HepG2 (cell line): ENCODE measurements around the gene SDK2. TPM values are rescaled to one million over a fixed set of nuclear protein-coding genes. Genes with fewer than 3 reads are reported as not detected.

Source experiments
- ATAC-seq: fragments of 200-7000 bp; cut with Tn5 transposase; 3 replicates; pipeline ENCODE4 v1.9.1; 2020; ENCODE audit warnings: mild to moderate bottlenecking, moderate library complexity
- BruUV-seq: library from RNA; stranded (reverse); fragments of 400-500 nt; replicated peaks from 2 replicates; lab custom pipeline; 2021; lab: Mats Ljungman, UMichigan
- CTCF ChIA-PET: fragments of 300-600 bp; formaldehyde crosslinking; extraction: SDS; loops from one replicate; lab custom pipeline; 2021; ENCODE audit warnings: low total read pairs, inconsistent platforms, low intra/inter-chr PET ratio; lab: Yijun Ruan, JAX
- POLR2A ChIA-PET: fragments of 350-600 bp; sonication (Branson Sonifier 250); formaldehyde crosslinking; loops from one replicate; lab custom pipeline; 2020; ENCODE audit warnings: antibody characterized with exemption, inconsistent platforms; lab: Yijun Ruan, JAX
- DNase-seq: peaks from one replicate; pipeline ENCODE4 v3.0.0-alpha.2; 2015; ENCODE audit warnings: low spot score
- FAIRE-seq: peaks from 3 replicates; lab custom pipeline; 2011; peaks lifted over from hg19 to GRCh38; lab: Jason Lieb, UNC
- H2AFZ ChIP-seq: one replicate; pipeline ENCODE4 v1.6.1; 2011; ENCODE audit warnings: low read length, inconsistent platforms
- H3K27ac ChIP-seq: fragments of 300-600 bp; 3 replicates; pipeline ENCODE4 v1.8.0; 2011; ENCODE audit warnings: mixed run types, mild to moderate bottlenecking, mixed read lengths, low read length, inconsistent platforms; ENCODE audit not compliant: insufficient read depth; ENCODE audit errors: extremely low read length
- H3K27me3 ChIP-seq, 2 experiments: fragments of 200-600 bp in 1 of 2; 2 replicates in 1 of 2; 3 replicates in 1 of 2; pipeline versions ENCODE4 v1.6.0 to v1.8.0; 2011; ENCODE audit warnings: low read length in 2 of 2, mild to moderate bottlenecking in 2 of 2, moderate library complexity in 2 of 2, inconsistent platforms in 1 of 2; ENCODE audit not compliant: insufficient read depth in 2 of 2, control insufficient read depth in 1 of 2
- H3K36me3 ChIP-seq, 2 experiments: fragments of 200-600 bp in 1 of 2; replicated peaks in 1 of 2; 2 replicates in 1 of 2; 3 replicates in 1 of 2; pipeline versions ENCODE4 v1.5.1 to v1.8.0; 2011; ENCODE audit warnings: low read length in 2 of 2, inconsistent platforms in 1 of 2; ENCODE audit not compliant: insufficient read depth in 2 of 2, control insufficient read depth in 1 of 2
- H3K4me1 ChIP-seq: 2 replicates; pipeline ENCODE4 v1.5.1; 2012; ENCODE audit warnings: low read length, inconsistent platforms; ENCODE audit not compliant: insufficient read depth
- H3K4me2 ChIP-seq: 2 replicates; pipeline ENCODE4 v1.6.0; 2011; ENCODE audit warnings: low read depth, low read length, inconsistent platforms
- H3K4me3 ChIP-seq, 3 experiments: fragments of 200-600 bp in 1 of 3; sonication (generic), shearing (Covaris generic) in 1 of 3; replicated peaks in 1 of 3; 2 replicates each; pipeline ENCODE4 v1.5.1; 2011 to 2016; ENCODE audit warnings: low read length in 3 of 3, inconsistent platforms in 2 of 3, low read depth in 2 of 3, mild to moderate bottlenecking in 2 of 3, control low read depth in 1 of 3, mixed read lengths in 1 of 3; ENCODE audit not compliant: insufficient read depth in 1 of 3
- H3K79me2 ChIP-seq: one replicate; pipeline ENCODE4 v1.6.1; 2011; ENCODE audit warnings: low read length, inconsistent platforms; ENCODE audit not compliant: insufficient read depth
- H3K9ac ChIP-seq: 2 replicates; pipeline ENCODE4 v1.6.0; 2011; ENCODE audit warnings: mild to moderate bottlenecking, low read depth, low read length, inconsistent platforms; ENCODE audit not compliant: insufficient read depth
- H3K9me3 ChIP-seq: 2 replicates; pipeline ENCODE4 v1.5.1; 2012; ENCODE audit warnings: mild to moderate bottlenecking, low read length
- H4K20me1 ChIP-seq: 2 replicates; pipeline ENCODE4 v1.6.0; 2011; ENCODE audit warnings: inconsistent platforms, mild to moderate bottlenecking, low read length, moderate library complexity; ENCODE audit not compliant: insufficient read depth
- CBX5 ChIP-seq: sonication (generic); formaldehyde crosslinking; IDR thresholded peaks from 2 replicates; pipeline ENCODE4 v1.4.0; 2020; ENCODE audit warnings: missing genetic modification reagents, borderline replicate concordance
- DPF2 ChIP-seq: sonication (generic); formaldehyde crosslinking; IDR thresholded peaks from 2 replicates; pipeline ENCODE4 v1.4.0; 2020; ENCODE audit warnings: mild to moderate bottlenecking, low read depth, missing genetic modification reagents, borderline replicate concordance
- FOXP1 ChIP-seq, 2 experiments: fragments of 450-650 bp in 1 of 2; IDR thresholded peaks; 2 replicates each; pipeline ENCODE4 v1.6.1; 2017 to 2018; ENCODE audit warnings: antibody characterized with exemption in 1 of 2
- KLF15 ChIP-seq: sonication (generic); formaldehyde crosslinking; IDR thresholded peaks from 2 replicates; pipeline ENCODE4 v1.8.1; 2023; ENCODE audit warnings: borderline replicate concordance, mild to moderate bottlenecking, inconsistent platforms, missing genetic modification reagents, mixed read lengths
- LRRFIP1 ChIP-seq: sonication (generic); formaldehyde crosslinking; conservative IDR thresholded peaks from 2 replicates; pipeline ENCODE4 v1.4.0; 2020; ENCODE audit warnings: missing genetic modification reagents
- MAFF ChIP-seq: IDR thresholded peaks from 2 replicates; pipeline ENCODE4 v1.6.1; 2011; ENCODE audit warnings: low read depth, low read length, improper control_type of control experiment
- MAFK ChIP-seq, 2 experiments: IDR thresholded peaks in 1 of 2; conservative IDR thresholded peaks in 1 of 2; 2 replicates each; pipeline ENCODE4 v1.6.1; 2011; ENCODE audit warnings: improper control_type of control experiment in 2 of 2, low read length in 2 of 2
- MTA1 ChIP-seq: sonication (generic); formaldehyde crosslinking; IDR thresholded peaks from 2 replicates; pipeline ENCODE4 v1.4.0; 2020; ENCODE audit warnings: missing genetic modification reagents, mild to moderate bottlenecking, borderline replicate concordance
- TMF1 ChIP-seq: sonication (generic); formaldehyde crosslinking; IDR thresholded peaks from 2 replicates; pipeline ENCODE4 v1.8.1; 2022; ENCODE audit warnings: low read depth, missing genetic modification reagents
- ZFP1 ChIP-seq: IDR thresholded peaks from 2 replicates; pipeline ENCODE4 v1.6.1; 2016
- ZNF10 ChIP-seq: sonication (generic); formaldehyde crosslinking; IDR thresholded peaks from 2 replicates; pipeline ENCODE4 v1.4.0; 2020; ENCODE audit warnings: mild to moderate bottlenecking, low read depth, missing genetic modification reagents, borderline replicate concordance
- ZNF674 ChIP-seq: sonication (generic); formaldehyde crosslinking; IDR thresholded peaks from 2 replicates; pipeline ENCODE4 v1.5.0; 2020; ENCODE audit warnings: low read depth, mild to moderate bottlenecking, missing genetic modification reagents
- WGBS: methylation state at CpG from one replicate; pipeline ENCODE4 v1.1.6; 2017; ENCODE audit warnings: low lambda C conversion rate; 5-methylcytosine and 5-hydroxymethylcytosine counted together
- in situ Hi-C: cut with HindIII; loops from 2 replicates; pipeline ENCODE4 v1.10.0; 2017; ENCODE audit warnings: low pct_unique_long_range_greater_than_20kb; ENCODE audit not compliant: extremely low pct_ligation_motif_present
- intact Hi-C: fragments of 100-400 bp; cut with micrococcal nuclease; formaldehyde crosslinking; loops from one replicate; pipeline ENCODE4 v1.10.0; 2022; ENCODE audit not compliant: unreplicated experiment
- polyA plus RNA-seq, 8 experiments: library from polyadenylated mRNA; depleted of rRNA in 3 of 8; stranded (reverse) in 7 of 8; unstranded in 1 of 8; fragments of >200 nt; fragmentation: Illumina TruSeq in 4 of 8; extraction: Trizol in 4 of 8; gene quantifications; 2 replicates each; pipeline versions ENCODE4 v1.2.1 to v1.2.3, GENCODE V29; 2011 to 2016; ENCODE audit warnings: low read depth in 4 of 8, missing spikeins in 1 of 8, mixed read lengths in 1 of 8; ENCODE audit not compliant: insufficient read depth in 1 of 8
- total RNA-seq, 5 experiments: library from RNA; depleted of rRNA; stranded (reverse); fragments of >200 nt; fragmentation: Illumina TruSeq; extraction: Trizol; gene quantifications; 2 replicates each; pipeline ENCODE4 v1.2.3, GENCODE V29; 2016; ENCODE audit warnings: low read depth in 1 of 5
- TF ChIP-seq, protein P1 (sequence below): IDR thresholded peaks from 2 replicates; pipeline ENCODE4 v1.6.1; 2012; ENCODE audit warnings: inconsistent platforms

Gene SDK2
- total and polyA plus RNA-seq, 2 of the 13 experiments (the other 11 are each of a cell fraction or from before 2014, with no cell fraction given), result not detected

DNA sequence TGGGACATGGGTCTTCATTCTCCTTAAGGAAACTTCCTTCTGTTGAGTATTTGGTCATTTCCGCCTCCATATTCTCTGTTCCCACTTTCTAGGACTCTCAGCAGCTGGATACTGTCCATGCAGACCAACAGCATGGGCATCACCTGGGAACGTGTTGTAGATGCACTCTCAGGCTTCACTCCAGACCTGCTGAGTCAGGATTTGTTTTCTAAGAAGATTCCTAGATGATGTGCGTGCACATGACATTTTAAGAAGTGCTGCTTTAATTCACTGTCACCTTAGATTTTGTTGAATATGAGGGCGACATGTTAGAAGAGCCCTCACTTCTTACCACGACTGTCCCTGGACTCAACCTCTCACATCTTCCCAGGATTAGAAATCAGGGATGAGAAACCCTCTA lies 10.0 kb upstream of the SDK2 start:
- ATAC-seq, result no peak

DNA sequence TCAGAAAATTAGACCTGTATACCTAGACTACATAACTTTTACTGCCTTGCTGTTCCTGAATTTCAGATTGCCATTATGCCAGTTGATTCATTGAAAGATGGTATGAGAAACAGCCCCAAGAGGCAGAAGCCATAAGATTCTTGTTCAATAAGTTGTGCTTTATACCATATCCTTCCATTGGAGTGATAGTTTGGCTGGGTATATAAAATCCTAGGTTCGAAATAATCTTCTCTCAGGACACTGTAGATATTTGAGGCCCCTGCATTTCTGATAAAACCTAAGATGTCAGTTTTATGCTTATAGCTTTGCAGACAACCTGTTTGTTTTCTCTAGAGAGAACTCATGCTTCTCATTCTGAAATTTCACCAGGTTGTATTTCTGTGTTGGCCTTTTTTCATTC lies 9.6 kb upstream of the SDK2 start:
- no peaks in the 10 kb centered on the region for H4K20me1 ChIP-seq
- no peak overlapping the region for H3K9ac ChIP-seq
- H3K27ac ChIP-seq, result no peak overlapping the region
- ChIA-PET POLR2A (no interaction called here), CTCF (no interaction called here)
- H3K79me2 ChIP-seq, result no peaks in the 10 kb centered on the region
- ATAC-seq (no peak), FAIRE-seq (no peak), DNase-seq (no peak)
- no peaks in the 10 kb centered on the region for H3K4me1 ChIP-seq
- H2AFZ ChIP-seq, result no peak overlapping the region
- peaks cover 21% of the 10 kb centered on the region for H3K9me3 ChIP-seq
- 0% methylated on average over 1 of the region's 1 CpG for WGBS
- H3K4me2 ChIP-seq, result no peak overlapping the region
- H3K36me3 ChIP-seq, result no peaks in the 10 kb centered on the region
- no peak overlapping the region for H3K4me3 ChIP-seq
- TF ChIP-seq LRRFIP1 (CRISPR knock-in tag) (no peak), DPF2 (no peak), ZFP1 (CRISPR knock-in tag) (peak; percentile 70; the same call in 1 of the 2 replicates)
- H3K27me3 ChIP-seq, result peaks cover 0 to 11% of the 10 kb centered on the region in 2 experiments; a peak in 2 of 5 replicates
- intact Hi-C loops (loop anchor here (5.0 to 10.0 kb wide), 2 partner anchors 61 to 303 kb away; no protein-coding TSS in a partner anchor), in situ Hi-C loops (no loop called here)
- no TSS peak for BruUV-seq

More for the DNA sequence above, 10.0 kb upstream of the SDK2 start:
- H3K36me3 ChIP-seq, result no peaks in the 10 kb centered on the region
- POLR2A ChIA-PET, result no interaction called here
- in situ Hi-C loops, result no loop called here
- no peaks in the 10 kb centered on the region for H3K4me1 ChIP-seq
- WGBS, result 1% methylated on average over 5 of the region's 5 CpGs
- CTCF ChIA-PET, result no interaction called here
- DNase-seq, result no peak
- BruUV-seq, result no TSS peak
- intact Hi-C loops, result loop anchor here (5.0 to 10.0 kb wide), 2 partner anchors 61 to 303 kb away; no protein-coding TSS in a partner anchor
- H3K79me2 ChIP-seq, result no peaks in the 10 kb centered on the region
- H3K27me3 ChIP-seq, result peaks cover 0 to 7% of the 10 kb centered on the region in 2 experiments; a peak in 2 of 5 replicates
- no peak for FAIRE-seq
- H3K9me3 ChIP-seq, result peaks cover 21% of the 10 kb centered on the region
- TF ChIP-seq FOXP1 (IDR thresholded peaks at IDR 0.05), result no peak
- no peak for TF ChIP-seq FOXP1 (CRISPR knock-in tag; IDR thresholded peaks at IDR 0.05)
- TF ChIP-seq ZNF10 (CRISPR knock-in tag), result no peak
- TF ChIP-seq CBX5 (CRISPR knock-in tag), result no peak
- TF ChIP-seq KLF15 (CRISPR knock-in tag), result no peak
- TF ChIP-seq ZNF674 (CRISPR knock-in tag), result no peak
- no peak for TF ChIP-seq MTA1 (CRISPR knock-in tag)
- peak; percentile 19 to 59; a peak in 1 of 4 replicates for TF ChIP-seq MAFK (conservative IDR thresholded peaks at IDR 0.05 in 1 of 2, IDR thresholded peaks at IDR 0.05 in 1 of 2; ENCODE audit: low read length in 2 of 2)
- TF ChIP-seq, protein P1, sequence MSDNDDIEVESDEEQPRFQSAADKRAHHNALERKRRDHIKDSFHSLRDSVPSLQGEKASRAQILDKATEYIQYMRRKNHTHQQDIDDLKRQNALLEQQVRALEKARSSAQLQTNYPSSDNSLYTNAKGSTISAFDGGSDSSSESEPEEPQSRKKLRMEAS, result no peak
- TF ChIP-seq MAFF, result peak; percentile 43
- TF ChIP-seq TMF1 (CRISPR knock-in tag), result no peak
- TF ChIP-seq, all 625 proteins: peak for 2
- H3K4me2 ChIP-seq, result no peak overlapping the region
- H3K9ac ChIP-seq, result no peak overlapping the region
- no peak overlapping the region for H2AFZ ChIP-seq
- H4K20me1 ChIP-seq, result no peaks in the 10 kb centered on the region
- H3K4me3 ChIP-seq, result no peak overlapping the region
- no peak overlapping the region for H3K27ac ChIP-seq
